ENCODE measurements around the gene TOGARAM2. TPM values are rescaled to one million over a fixed set of nuclear protein-coding genes. Genes with fewer than 3 reads are reported as not detected.

Gene TOGARAM2
- total RNA-seq, 2 experiments from 2014 or later = 0.03 TPM; not detected in 1

DNA sequence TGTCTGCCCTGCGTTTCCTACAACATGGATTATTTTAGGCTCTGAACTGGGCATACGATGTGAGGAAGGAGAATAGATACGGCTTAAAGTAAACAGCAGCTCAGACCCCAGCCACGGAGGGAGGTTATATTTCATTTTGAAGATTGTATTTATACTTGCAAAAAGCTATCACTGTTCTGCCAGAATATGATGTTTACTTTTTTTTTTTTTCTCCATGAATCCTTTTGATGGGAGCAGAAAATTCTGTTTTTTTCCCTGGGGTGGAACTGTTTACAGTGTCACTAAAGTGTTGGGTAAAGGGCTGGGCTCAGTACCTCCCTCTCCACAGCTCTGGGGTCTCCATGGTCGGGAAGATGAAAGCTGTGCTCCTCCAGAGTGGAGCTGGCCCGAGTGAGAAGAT is 80.1 kb downstream of the TOGARAM2 start:
- no peak for TF ChIP-seq EZH2phosphoT487 (IDR thresholded peaks at IDR 0.05; ENCODE audit: borderline replicate concordance, low read depth, low read length)
- TF ChIP-seq, protein P1, sequence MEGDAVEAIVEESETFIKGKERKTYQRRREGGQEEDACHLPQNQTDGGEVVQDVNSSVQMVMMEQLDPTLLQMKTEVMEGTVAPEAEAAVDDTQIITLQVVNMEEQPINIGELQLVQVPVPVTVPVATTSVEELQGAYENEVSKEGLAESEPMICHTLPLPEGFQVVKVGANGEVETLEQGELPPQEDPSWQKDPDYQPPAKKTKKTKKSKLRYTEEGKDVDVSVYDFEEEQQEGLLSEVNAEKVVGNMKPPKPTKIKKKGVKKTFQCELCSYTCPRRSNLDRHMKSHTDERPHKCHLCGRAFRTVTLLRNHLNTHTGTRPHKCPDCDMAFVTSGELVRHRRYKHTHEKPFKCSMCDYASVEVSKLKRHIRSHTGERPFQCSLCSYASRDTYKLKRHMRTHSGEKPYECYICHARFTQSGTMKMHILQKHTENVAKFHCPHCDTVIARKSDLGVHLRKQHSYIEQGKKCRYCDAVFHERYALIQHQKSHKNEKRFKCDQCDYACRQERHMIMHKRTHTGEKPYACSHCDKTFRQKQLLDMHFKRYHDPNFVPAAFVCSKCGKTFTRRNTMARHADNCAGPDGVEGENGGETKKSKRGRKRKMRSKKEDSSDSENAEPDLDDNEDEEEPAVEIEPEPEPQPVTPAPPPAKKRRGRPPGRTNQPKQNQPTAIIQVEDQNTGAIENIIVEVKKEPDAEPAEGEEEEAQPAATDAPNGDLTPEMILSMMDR (conservative IDR thresholded peaks at IDR 0.05; ENCODE audit: low read length) = no peak
- no peak overlapping the region for H2AFZ ChIP-seq (ENCODE audit: low read length)
- no peaks in the 10 kb centered on the region for H3K9me2 ChIP-seq (ENCODE audit: insufficient read depth, low read length)
- ChIA-PET POLR2A (no interaction called here), CTCF (ENCODE audit: unreplicated experiment) (no interaction called here)
- no peak overlapping the region for H3K4me2 ChIP-seq (ENCODE audit: low read length)
- no peak overlapping the region for H3K4me3 ChIP-seq (ENCODE audit: low read depth, low read length, poor library complexity, severe bottlenecking)
- intact Hi-C loops (cut with micrococcal nuclease; ENCODE audit: unreplicated experiment) = no loop called here
- no peaks in the 10 kb centered on the region for H3K9me3 ChIP-seq (ENCODE audit: low read length)
- no peak overlapping the region for H3K27ac ChIP-seq (ENCODE audit: low read depth, low read length, poor library complexity, severe bottlenecking)
- no peaks in the 10 kb centered on the region for H3K79me2 ChIP-seq (ENCODE audit: insufficient read depth, low read depth, low read length)
- no TSS peak for BruUV-seq (replicated peaks)
- no peak for DNase-seq (ENCODE audit: low spot score)
- H3K36me3 ChIP-seq (ENCODE audit: insufficient read depth, low read length) = no peaks in the 10 kb centered on the region
- no peaks in the 10 kb centered on the region for H3K4me1 ChIP-seq (ENCODE audit: insufficient read depth, low read length, poor library complexity, severe bottlenecking)
- no peaks in the 10 kb centered on the region for H4K20me1 ChIP-seq (ENCODE audit: insufficient read depth, low read length)

DNA sequence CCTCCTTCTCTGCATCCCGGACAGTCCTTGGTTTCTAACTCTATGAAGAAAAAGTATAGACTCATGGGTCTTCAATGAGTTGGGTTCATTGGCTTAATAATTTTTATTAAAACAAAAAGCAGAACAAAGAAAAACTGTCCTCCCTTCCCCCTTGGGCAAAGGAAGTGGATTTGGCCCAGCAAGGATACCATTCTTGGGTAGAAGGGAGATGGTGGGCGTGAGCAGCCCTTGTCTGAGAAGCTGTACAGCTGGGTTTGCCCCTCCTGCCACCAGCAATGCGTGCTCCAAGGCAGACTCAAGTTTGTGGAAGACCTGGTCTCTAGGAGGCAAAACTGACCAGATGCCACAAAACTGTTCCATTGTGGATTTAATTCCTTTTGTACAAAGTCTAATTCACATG is 80.5 kb downstream of the TOGARAM2 start:
- DNase-seq (ENCODE audit: low spot score) = no peak
- Histone ChIP-seq H3K4me3 (ENCODE audit: low read depth, low read length, poor library complexity, severe bottlenecking) (no peak overlapping the region), H3K9me2 (ENCODE audit: insufficient read depth, low read length) (no peaks in the 10 kb centered on the region), H3K9me3 (ENCODE audit: low read length) (no peaks in the 10 kb centered on the region), H3K27ac (ENCODE audit: low read depth, low read length, poor library complexity, severe bottlenecking) (no peak overlapping the region), H3K79me2 (ENCODE audit: insufficient read depth, low read depth, low read length) (no peaks in the 10 kb centered on the region), H2AFZ (ENCODE audit: low read length) (no peak overlapping the region), H3K4me2 (ENCODE audit: low read length) (no peak overlapping the region), H3K36me3 (ENCODE audit: insufficient read depth, low read length) (no peaks in the 10 kb centered on the region), H4K20me1 (ENCODE audit: insufficient read depth, low read length) (no peaks in the 10 kb centered on the region), H3K4me1 (ENCODE audit: insufficient read depth, low read length, poor library complexity, severe bottlenecking) (no peaks in the 10 kb centered on the region)
- POLR2A ChIA-PET = no interaction called here
- no TSS peak for BruUV-seq (replicated peaks)
- CTCF ChIA-PET (ENCODE audit: unreplicated experiment) = no interaction called here
- TF ChIP-seq, protein P1 (conservative IDR thresholded peaks at IDR 0.05; ENCODE audit: low read length) = no peak
- no peak for TF ChIP-seq EZH2phosphoT487 (IDR thresholded peaks at IDR 0.05; ENCODE audit: borderline replicate concordance, low read depth, low read length)
- intact Hi-C loops (cut with micrococcal nuclease; ENCODE audit: unreplicated experiment) = no loop called here

DNA sequence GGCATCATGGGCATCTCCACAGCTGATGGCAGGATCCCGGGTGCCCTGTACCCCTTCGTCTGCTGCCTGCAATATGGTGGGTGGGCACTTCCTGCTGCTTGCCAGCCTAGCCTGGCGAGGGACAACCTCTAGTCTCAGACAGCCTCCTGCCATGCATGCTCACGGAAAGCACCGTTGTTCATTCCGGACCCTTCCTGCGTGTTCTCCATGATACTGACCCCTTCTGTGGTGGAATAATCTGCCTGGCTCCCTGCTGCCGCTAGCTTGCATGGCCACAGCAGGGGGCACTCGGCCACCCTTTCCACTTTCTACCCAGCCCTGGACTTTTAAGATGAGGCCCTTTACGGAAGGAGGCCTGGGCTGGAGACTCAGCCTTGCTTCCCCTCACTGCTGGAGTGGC is 81.3 kb downstream of the TOGARAM2 start:
- Histone ChIP-seq H2AFZ (ENCODE audit: low read length) (no peak overlapping the region), H3K4me1 (ENCODE audit: insufficient read depth, low read length, poor library complexity, severe bottlenecking) (no peaks in the 10 kb centered on the region), H3K9me2 (ENCODE audit: insufficient read depth, low read length) (no peaks in the 10 kb centered on the region), H3K27ac (ENCODE audit: low read depth, low read length, poor library complexity, severe bottlenecking) (no peak overlapping the region), H4K20me1 (ENCODE audit: insufficient read depth, low read length) (no peaks in the 10 kb centered on the region), H3K9me3 (ENCODE audit: low read length) (no peaks in the 10 kb centered on the region), H3K4me2 (ENCODE audit: low read length) (no peak overlapping the region), H3K4me3 (ENCODE audit: low read depth, low read length, poor library complexity, severe bottlenecking) (no peak overlapping the region), H3K79me2 (ENCODE audit: insufficient read depth, low read depth, low read length) (no peaks in the 10 kb centered on the region), H3K36me3 (ENCODE audit: insufficient read depth, low read length) (no peaks in the 10 kb centered on the region)
- no peak for DNase-seq (ENCODE audit: low spot score)
- BruUV-seq (replicated peaks) = no TSS peak
- TF ChIP-seq, protein P1 (conservative IDR thresholded peaks at IDR 0.05; ENCODE audit: low read length) = no peak
- TF ChIP-seq EZH2phosphoT487 (IDR thresholded peaks at IDR 0.05; ENCODE audit: borderline replicate concordance, low read depth, low read length) = no peak
- ChIA-PET POLR2A (no interaction called here), CTCF (ENCODE audit: unreplicated experiment) (no interaction called here)
- intact Hi-C loops (cut with micrococcal nuclease; ENCODE audit: unreplicated experiment) = no loop called here

Measured in OCI-LY7 (cell line).